Karpas-422 (cell line): ENCODE results near the gene CCDC33. TPM values are rescaled to one million over a fixed set of nuclear protein-coding genes. Genes with fewer than 3 reads are reported as not detected.

Experiments
- DNase-seq: peaks from one replicate; pipeline ENCODE4 v3.0.0-alpha.2; 2015
- H2AFZ ChIP-seq: fragments of 200-600 bp; sonication (generic); 2 replicates; pipeline ENCODE4 v1.6.1; 2014; ENCODE audit warnings: antibody characterized with exemption, low read length, mixed read lengths
- H3K27ac ChIP-seq: fragments of 200-600 bp; sonication (generic); 2 replicates; pipeline ENCODE4 v1.5.1; 2014; ENCODE audit warnings: mild to moderate bottlenecking, low read length, moderate library complexity
- H3K27me3 ChIP-seq: fragments of 200-600 bp; sonication (generic); 2 replicates; pipeline ENCODE4 v1.6.1; 2014; ENCODE audit warnings: low read length, mixed read lengths
- H3K36me3 ChIP-seq: fragments of 200-600 bp; sonication (generic); 2 replicates; pipeline ENCODE4 v1.6.1; 2014; ENCODE audit warnings: low read length, mixed read lengths; ENCODE audit not compliant: insufficient read depth
- H3K4me1 ChIP-seq: fragments of 200-600 bp; sonication (generic); 2 replicates; pipeline ENCODE4 v1.6.1; 2014; ENCODE audit warnings: mild to moderate bottlenecking, low read length, mixed read lengths
- H3K4me2 ChIP-seq: fragments of 200-600 bp; sonication (generic); 2 replicates; pipeline ENCODE4 v1.6.1; 2014; ENCODE audit warnings: low read length, low read depth, mild to moderate bottlenecking; ENCODE audit not compliant: poor library complexity, severe bottlenecking
- H3K4me3 ChIP-seq: fragments of 200-600 bp; sonication (generic); 2 replicates; pipeline ENCODE4 v1.5.1; 2014; ENCODE audit warnings: mild to moderate bottlenecking, antibody characterized with exemption, low read length, mixed read lengths
- H3K79me2 ChIP-seq: fragments of 200-600 bp; sonication (generic); 2 replicates; pipeline ENCODE4 v1.6.1; 2014; ENCODE audit warnings: mild to moderate bottlenecking, low read length, mixed read lengths
- H3K9ac ChIP-seq: fragments of 200-600 bp; sonication (generic); 2 replicates; pipeline ENCODE4 v1.6.0; 2014; ENCODE audit warnings: low read length
- H3K9me2 ChIP-seq: fragments of 200-600 bp; sonication (generic), shearing (Covaris generic); replicated peaks from 2 replicates; pipeline ENCODE4 v1.6.0; 2014; ENCODE audit warnings: mild to moderate bottlenecking, low read length, moderate library complexity; ENCODE audit not compliant: insufficient read depth
- H3K9me3 ChIP-seq: fragments of 300-700, 200-600 bp; sonication (generic); 2 replicates; pipeline ENCODE4 v1.6.1; 2014; ENCODE audit warnings: low read length, mixed read lengths
- H4K20me1 ChIP-seq: fragments of 200-600 bp; sonication (generic); 2 replicates; pipeline ENCODE4 v1.6.1; 2014; ENCODE audit warnings: mild to moderate bottlenecking, antibody characterized with exemption, low read length, low read depth; ENCODE audit not compliant: insufficient read depth
- total RNA-seq: library from RNA; depleted of rRNA; stranded (reverse); fragments of >200 nt; shearing (Covaris generic); gene quantifications from 2 replicates; pipeline ENCODE4 v1.2.3, GENCODE V29; 2014; ENCODE audit warnings: low replicate concordance

CCDC33 gene
- total RNA-seq, 1 experiment from 2014 or later, result not detected

DNA sequence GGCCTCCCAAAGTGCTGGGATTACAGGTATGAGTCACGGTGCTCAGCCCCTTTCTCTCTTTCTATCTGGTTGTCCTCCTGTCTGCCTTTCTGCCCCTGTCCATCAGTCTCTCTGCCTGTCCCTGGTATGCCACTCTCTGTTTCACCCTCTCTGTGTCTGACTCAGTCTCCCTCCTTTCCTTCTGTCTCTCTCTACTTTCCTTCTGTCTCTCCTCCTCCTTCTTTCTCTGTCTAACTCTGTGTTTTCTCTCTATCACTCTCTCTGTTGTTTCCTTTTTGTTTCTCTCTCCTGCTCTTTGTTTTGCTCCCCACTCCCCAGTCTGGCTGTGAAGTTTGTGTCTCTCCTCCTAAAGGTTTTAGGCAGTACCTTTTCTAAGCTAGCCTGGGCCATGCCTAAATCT, 24.5 kb upstream of the CCDC33 start:
- Histone ChIP-seq H3K36me3 (no peaks in the 10 kb centered on the region), H3K4me1 (peaks cover 3% of the 10 kb centered on the region; the same call in 1 of the 2 replicates), H3K27ac (no peak overlapping the region), H3K9me3 (no peaks in the 10 kb centered on the region), H2AFZ (no peak overlapping the region), H3K4me3 (no peak overlapping the region), H3K27me3 (no peaks in the 10 kb centered on the region), H3K9me2 (no peaks in the 10 kb centered on the region), H4K20me1 (no peaks in the 10 kb centered on the region), H3K4me2 (no peak overlapping the region), H3K9ac (no peak overlapping the region), H3K79me2 (no peaks in the 10 kb centered on the region)
- DNase-seq, result no peak

DNA sequence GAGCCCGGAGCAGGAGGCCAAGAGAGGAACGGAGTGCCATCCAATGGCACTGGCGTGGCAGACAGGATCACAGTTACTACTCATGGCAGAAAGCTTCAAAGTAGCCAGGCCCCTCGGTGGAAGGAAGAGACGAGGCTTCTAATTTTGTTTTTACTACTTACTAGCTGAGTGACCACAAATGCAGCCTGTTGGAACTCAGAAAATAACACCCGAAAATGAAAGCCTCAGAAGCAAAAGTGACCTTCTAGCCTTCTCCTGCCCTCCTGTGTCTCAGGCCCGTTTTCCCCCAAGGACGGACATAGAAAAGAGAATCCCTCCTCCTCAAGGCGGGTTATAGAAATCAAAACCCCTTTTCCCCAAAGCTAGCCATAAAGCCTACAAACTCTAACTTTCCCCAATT, 23.6 kb upstream of the CCDC33 start:
- no peak overlapping the region for H2AFZ ChIP-seq
- H4K20me1 ChIP-seq, result no peaks in the 10 kb centered on the region
- H3K9me2 ChIP-seq, result no peaks in the 10 kb centered on the region
- H3K27ac ChIP-seq, result no peak overlapping the region
- peaks cover 3% of the 10 kb centered on the region; the same call in 1 of the 2 replicates for H3K4me1 ChIP-seq
- no peak overlapping the region for H3K9ac ChIP-seq
- no peak for DNase-seq
- H3K9me3 ChIP-seq, result no peaks in the 10 kb centered on the region
- H3K4me2 ChIP-seq, result no peak overlapping the region
- H3K79me2 ChIP-seq, result no peaks in the 10 kb centered on the region
- H3K4me3 ChIP-seq, result no peak overlapping the region
- H3K36me3 ChIP-seq, result no peaks in the 10 kb centered on the region
- H3K27me3 ChIP-seq, result no peaks in the 10 kb centered on the region

DNA sequence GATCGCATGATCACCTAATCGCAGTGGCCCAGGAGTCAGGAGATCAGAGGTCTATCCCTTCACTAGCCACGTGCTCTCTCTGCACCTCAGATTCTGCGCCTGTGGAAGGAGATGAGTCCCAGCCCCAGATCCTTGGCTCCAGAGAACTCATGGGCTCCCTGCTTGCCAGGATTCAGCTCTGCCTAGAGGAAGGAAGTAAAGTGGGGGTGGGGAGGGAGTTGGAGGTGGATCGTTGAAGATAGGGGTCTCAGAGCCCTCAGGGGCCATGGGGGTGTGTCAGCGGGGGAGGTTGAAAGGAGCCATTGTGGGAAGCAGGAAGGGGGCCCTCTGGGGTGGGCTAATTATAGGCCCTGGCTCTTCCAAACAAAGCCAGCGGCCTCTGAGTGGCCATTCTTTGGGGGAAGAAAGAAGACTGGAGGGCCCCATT, 22.3 kb upstream of the CCDC33 start:
- Histone ChIP-seq H3K4me3 (no peak overlapping the region), H2AFZ (no peak overlapping the region), H3K4me2 (no peak overlapping the region), H3K27me3 (no peaks in the 10 kb centered on the region), H3K36me3 (no peaks in the 10 kb centered on the region), H4K20me1 (no peaks in the 10 kb centered on the region), H3K79me2 (no peaks in the 10 kb centered on the region), H3K9me3 (no peaks in the 10 kb centered on the region), H3K9ac (no peak overlapping the region), H3K27ac (no peak overlapping the region), H3K4me1 (peaks cover 3% of the 10 kb centered on the region; the same call in 1 of the 2 replicates), H3K9me2 (no peaks in the 10 kb centered on the region)
- no peak for DNase-seq

DNA sequence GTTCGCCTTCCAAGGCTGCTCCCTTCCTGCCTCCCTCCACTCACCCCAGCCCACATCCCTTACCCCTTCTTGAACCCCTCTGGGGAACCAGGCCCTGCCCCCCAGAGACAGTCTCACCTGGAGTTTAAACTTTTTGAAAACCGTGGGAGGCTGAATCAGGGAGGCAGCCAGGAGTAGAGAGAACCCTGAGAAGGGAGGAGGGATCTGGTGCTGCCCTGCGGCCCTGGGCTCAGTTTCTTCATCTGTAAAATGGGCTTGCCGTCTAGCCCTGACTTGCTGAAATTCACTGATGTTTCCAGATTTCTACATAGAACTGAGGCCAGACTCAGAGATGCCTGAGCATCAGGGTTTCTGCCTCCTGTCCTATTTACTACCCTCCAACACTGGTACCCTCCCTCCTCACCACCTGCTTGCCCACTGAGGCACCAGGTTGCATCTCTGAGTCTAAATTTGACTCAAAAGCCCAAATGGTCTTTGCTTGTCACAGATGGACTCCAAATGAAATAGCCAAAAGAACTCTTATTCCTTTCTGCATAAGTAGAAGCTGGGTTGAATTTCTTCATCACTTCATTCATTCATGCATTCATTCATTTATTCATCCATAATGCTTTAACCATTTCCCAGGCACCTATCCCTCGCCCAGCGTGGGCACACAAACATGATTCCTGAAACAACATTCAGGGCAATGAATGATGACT, 21.7 kb upstream of the CCDC33 start:
- Histone ChIP-seq H3K27me3 (no peaks in the 10 kb centered on the region), H3K4me1 (peaks cover 3% of the 10 kb centered on the region; the same call in 1 of the 2 replicates), H4K20me1 (no peaks in the 10 kb centered on the region), H3K9me3 (no peaks in the 10 kb centered on the region), H3K36me3 (no peaks in the 10 kb centered on the region), H3K79me2 (no peaks in the 10 kb centered on the region), H3K27ac (no peak overlapping the region), H3K4me2 (no peak overlapping the region), H2AFZ (no peak overlapping the region), H3K9me2 (no peaks in the 10 kb centered on the region), H3K9ac (no peak overlapping the region), H3K4me3 (no peak overlapping the region)
- no peak for DNase-seq

DNA sequence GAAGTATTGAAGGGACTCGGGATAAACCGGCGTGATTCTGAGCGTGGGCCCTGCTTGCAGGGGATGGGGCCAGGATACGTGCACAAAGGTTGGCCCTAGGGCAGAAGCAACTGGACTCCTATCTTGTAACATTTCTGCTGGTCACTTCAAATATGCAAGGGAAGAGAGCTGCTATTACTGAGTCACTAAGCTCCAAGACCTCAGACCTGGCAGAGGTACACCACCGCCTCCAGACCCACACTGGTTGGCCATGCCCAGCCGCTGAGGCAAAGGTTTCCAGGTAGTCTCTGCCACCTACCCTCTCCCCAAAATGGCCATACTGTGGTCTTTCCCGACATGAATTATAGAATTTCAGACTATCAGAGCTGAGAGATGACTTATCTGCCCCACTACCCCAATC, 20.2 kb upstream of the CCDC33 start:
- Histone ChIP-seq H3K4me1 (peaks cover 3% of the 10 kb centered on the region; the same call in 1 of the 2 replicates), H3K27ac (no peak overlapping the region), H4K20me1 (no peaks in the 10 kb centered on the region), H3K4me3 (no peak overlapping the region), H3K36me3 (no peaks in the 10 kb centered on the region), H2AFZ (no peak overlapping the region), H3K9me2 (no peaks in the 10 kb centered on the region), H3K79me2 (no peaks in the 10 kb centered on the region), H3K9me3 (no peaks in the 10 kb centered on the region), H3K9ac (no peak overlapping the region), H3K4me2 (no peak overlapping the region), H3K27me3 (no peaks in the 10 kb centered on the region)
- no peak for DNase-seq

DNA sequence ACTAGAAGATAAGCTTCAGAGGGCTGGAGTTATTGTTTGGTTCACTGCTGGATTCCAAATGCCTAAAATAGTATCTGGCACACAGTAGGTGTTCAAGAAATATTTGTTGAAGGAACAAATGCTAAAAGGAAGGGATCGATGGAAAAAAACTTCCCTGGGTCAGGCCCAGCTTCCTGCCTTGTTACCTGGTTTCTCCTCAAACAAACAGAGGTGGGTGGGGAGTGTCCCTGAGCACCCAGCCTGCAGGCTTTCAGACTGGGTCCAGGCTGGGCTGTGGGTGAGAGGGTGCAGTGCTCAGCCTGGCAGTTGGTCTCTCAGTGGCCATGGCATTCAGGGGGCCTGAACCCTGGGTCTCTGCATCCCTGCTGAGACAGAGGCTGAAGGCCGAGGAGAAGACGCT, 19.2 kb upstream of the CCDC33 start:
- peaks cover 3% of the 10 kb centered on the region; the same call in 1 of the 2 replicates for H3K4me1 ChIP-seq
- H4K20me1 ChIP-seq, result no peaks in the 10 kb centered on the region
- no peaks in the 10 kb centered on the region for H3K36me3 ChIP-seq
- no peak for DNase-seq
- H3K9me3 ChIP-seq, result no peaks in the 10 kb centered on the region
- no peak overlapping the region for H3K4me2 ChIP-seq
- H3K27me3 ChIP-seq, result no peaks in the 10 kb centered on the region
- H2AFZ ChIP-seq, result no peak overlapping the region
- H3K4me3 ChIP-seq, result no peak overlapping the region
- H3K79me2 ChIP-seq, result no peaks in the 10 kb centered on the region
- H3K9me2 ChIP-seq, result no peaks in the 10 kb centered on the region
- no peak overlapping the region for H3K9ac ChIP-seq
- H3K27ac ChIP-seq, result no peak overlapping the region

DNA sequence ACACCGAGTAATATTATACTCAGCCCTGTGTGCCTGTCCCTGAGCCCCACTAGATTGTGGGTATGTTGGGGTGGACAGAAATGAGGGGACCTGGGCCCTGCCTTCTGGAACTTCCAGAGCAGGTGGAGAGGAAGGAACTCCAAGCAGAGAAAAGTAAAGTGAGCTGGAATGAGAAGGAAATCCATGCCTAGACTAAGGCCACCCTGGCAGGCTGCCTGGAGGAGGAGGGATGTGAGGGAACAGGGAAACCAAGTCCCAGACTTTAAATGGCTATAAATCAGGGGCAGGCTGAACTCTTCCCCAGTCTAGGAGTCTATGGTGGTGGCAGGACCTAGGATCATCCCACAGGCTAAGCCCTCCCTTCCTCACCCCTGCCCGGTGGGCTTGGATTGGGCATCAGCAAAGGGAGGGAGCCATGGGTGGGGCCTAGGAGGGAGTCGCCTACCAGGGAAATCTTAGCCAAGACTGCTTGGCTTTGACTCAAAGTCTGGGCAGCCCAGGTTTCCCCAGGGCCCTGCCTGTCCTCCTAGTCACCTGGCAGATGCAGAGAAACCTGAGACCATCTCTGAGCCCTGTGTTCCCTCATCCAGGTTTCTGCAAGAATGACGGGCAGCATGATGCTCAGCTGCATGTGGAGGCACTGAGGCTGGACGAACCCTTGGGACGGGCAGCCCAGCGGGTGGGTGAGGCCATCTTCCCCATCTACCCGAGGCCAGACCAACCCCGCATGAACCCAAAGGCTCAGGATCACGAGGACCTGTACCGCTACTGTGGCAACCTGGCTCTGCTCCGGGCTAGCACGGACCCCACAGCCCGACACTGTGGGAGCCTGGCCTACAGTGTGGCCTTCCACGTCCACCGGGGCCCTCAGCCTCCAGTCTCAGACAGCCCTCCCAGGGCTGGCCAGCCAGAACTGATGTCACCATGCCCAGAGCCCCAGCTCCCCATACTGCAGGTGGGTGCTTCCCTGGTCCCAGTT, 17.9 kb upstream of the CCDC33 start:
- Histone ChIP-seq H3K9me3 (no peaks in the 10 kb centered on the region), H4K20me1 (no peaks in the 10 kb centered on the region), H3K4me1 (peaks cover 3% of the 10 kb centered on the region; the same call in 1 of the 2 replicates), H3K9ac (no peak overlapping the region), H3K36me3 (no peaks in the 10 kb centered on the region), H3K4me2 (no peak overlapping the region), H3K79me2 (no peaks in the 10 kb centered on the region), H3K9me2 (no peaks in the 10 kb centered on the region), H2AFZ (no peak overlapping the region), H3K27me3 (no peaks in the 10 kb centered on the region), H3K4me3 (no peak overlapping the region), H3K27ac (no peak overlapping the region)
- no peak for DNase-seq
